Stimulated activated memory B cell treated with anti-CD40 and anti-IgM and Interleukin-4, amounts not matched to agents 10 μg/mL and 1 μg/mL and 100 μg/mL, for 72 hours (primary cell): ENCODE data around the gene COQ6.
"Not testable (repeated sequence)": the region's sequence is repeated elsewhere in the genome, so short reads cannot be mapped to it uniquely, and the experiment has no call there.

Experiments used
- ATAC-seq: fragments of 150-1000 bp; cut with Tn5 transposase; 2 replicates; pipeline ENCODE4 v1.10.0; 2021
- H3K27ac Mint-ChIP-seq: one replicate; pipeline ENCODE4 v1.8.0; 2022; ENCODE audit warnings: mild to moderate bottlenecking, mixed read lengths
- H3K27me3 Mint-ChIP-seq: one replicate; pipeline ENCODE4 v1.8.0; 2022; ENCODE audit warnings: mixed read lengths
- H3K36me3 Mint-ChIP-seq: one replicate; pipeline ENCODE4 v1.8.0; 2022; ENCODE audit warnings: mixed read lengths
- H3K4me1 Mint-ChIP-seq: one replicate; pipeline ENCODE4 v1.8.0; 2022; ENCODE audit warnings: mixed read lengths
- H3K4me3 Mint-ChIP-seq: one replicate; pipeline ENCODE4 v1.8.0; 2022; ENCODE audit warnings: mild to moderate bottlenecking, moderate library complexity, mixed read lengths
- H3K9me3 Mint-ChIP-seq: one replicate; pipeline ENCODE4 v1.8.0; 2022; ENCODE audit warnings: mixed read lengths

Gene COQ6

DNA sequence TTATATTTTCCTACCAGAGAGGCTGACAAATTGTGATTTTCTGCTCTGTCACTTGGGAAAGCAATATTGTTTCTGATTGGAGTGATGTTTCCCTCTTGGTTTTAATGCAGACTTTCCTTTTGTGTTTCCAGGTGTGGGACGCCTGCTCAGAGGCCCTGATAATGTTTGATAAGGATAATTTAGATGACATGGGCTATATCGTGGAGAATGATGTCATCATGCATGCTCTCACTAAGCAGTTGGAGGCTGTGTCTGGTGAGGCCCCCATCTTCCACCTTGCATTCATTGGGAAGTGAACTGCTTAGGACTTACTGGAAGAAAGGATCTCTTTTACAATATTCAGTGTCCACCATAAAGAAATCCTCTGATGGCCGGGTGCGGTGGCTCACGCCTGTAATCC, 5.6 kb downstream of the COQ6 start:
- Mint-ChIP-seq H3K4me1 (peaks cover 9% of the 10 kb centered on the region), H3K4me3 (no peak overlapping the region), H3K27ac (no peak overlapping the region), H3K27me3 (no peaks in the 10 kb centered on the region), H3K36me3 (peaks cover 49% of the 10 kb centered on the region), H3K9me3 (no peaks in the 10 kb centered on the region)
- no peak for ATAC-seq

DNA sequence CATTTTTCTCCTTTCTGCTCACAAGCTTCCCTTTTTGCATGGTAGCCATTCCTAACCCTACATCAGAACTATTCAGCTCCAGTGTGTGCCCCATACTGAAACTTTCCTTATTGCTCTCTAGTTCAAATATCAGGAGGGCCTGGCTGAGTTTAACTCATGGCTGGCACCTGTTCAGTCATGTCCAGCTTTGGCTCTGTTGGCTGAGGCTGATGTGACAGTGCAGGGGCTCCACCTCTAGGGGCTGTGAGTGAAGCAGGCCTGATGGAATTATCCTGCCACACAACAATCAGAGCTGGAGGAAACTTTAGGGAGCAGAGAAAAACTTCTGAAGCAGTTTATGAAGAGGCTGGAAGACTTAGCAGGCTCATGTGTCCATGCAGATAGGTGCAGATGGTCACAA, 8.5 kb downstream of the COQ6 start:
- Mint-ChIP-seq H3K27me3 (no peaks in the 10 kb centered on the region), H3K9me3 (no peaks in the 10 kb centered on the region), H3K4me1 (no peaks in the 10 kb centered on the region), H3K36me3 (peaks cover 63% of the 10 kb centered on the region), H3K4me3 (no peak overlapping the region), H3K27ac (no peak overlapping the region)
- ATAC-seq: no peak

- Mint-ChIP-seq H3K4me1 (no peaks in the 10 kb centered on the region), H3K27ac (no peak overlapping the region), H3K36me3 (peaks cover 57% of the 10 kb centered on the region), H3K27me3 (no peaks in the 10 kb centered on the region), H3K9me3 (no peaks in the 10 kb centered on the region), H3K4me3 (no peak overlapping the region)
- ATAC-seq: no peak
These were observed 11.1 kb downstream of the COQ6 start for GRCh38 chr14:73961192-73961591.

DNA sequence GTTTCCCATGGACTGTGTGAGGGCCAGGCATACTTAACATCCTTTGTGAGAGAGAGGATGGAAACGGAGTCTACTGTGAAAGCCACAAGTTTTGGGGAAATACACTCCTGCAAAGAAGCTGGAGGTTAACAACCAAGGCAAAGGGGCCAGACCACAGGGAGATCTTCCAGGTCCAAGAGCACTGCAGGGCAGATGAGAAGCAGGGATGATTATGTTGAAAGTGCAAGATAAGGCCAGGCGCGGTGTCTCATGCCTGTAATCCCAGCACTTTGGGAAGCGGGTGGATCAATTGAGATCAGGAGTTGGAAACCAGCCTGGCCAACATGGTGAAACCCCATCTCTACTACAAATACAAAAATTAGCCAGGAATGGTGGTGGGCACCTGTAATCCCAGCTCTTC, 15.1 kb downstream of the COQ6 start:
- H3K27ac Mint-ChIP-seq: no peak overlapping the region
- no peaks in the 10 kb centered on the region for H3K27me3 Mint-ChIP-seq
- no peaks in the 10 kb centered on the region for H3K9me3 Mint-ChIP-seq
- no peaks in the 10 kb centered on the region for H3K4me1 Mint-ChIP-seq
- H3K36me3 Mint-ChIP-seq: peaks cover 37% of the 10 kb centered on the region
- no peak for ATAC-seq
- no peak overlapping the region for H3K4me3 Mint-ChIP-seq

- peaks cover 30% of the 10 kb centered on the region for H3K36me3 Mint-ChIP-seq
- no peaks in the 10 kb centered on the region for H3K27me3 Mint-ChIP-seq
- no peaks in the 10 kb centered on the region for H3K9me3 Mint-ChIP-seq
- no peak overlapping the region for H3K27ac Mint-ChIP-seq
- H3K4me1 Mint-ChIP-seq: no peaks in the 10 kb centered on the region
- no peak for ATAC-seq
- no peak overlapping the region for H3K4me3 Mint-ChIP-seq
These were observed 18.8 kb downstream of the COQ6 start for GRCh38 chr14:73968885-73969284.

DNA sequence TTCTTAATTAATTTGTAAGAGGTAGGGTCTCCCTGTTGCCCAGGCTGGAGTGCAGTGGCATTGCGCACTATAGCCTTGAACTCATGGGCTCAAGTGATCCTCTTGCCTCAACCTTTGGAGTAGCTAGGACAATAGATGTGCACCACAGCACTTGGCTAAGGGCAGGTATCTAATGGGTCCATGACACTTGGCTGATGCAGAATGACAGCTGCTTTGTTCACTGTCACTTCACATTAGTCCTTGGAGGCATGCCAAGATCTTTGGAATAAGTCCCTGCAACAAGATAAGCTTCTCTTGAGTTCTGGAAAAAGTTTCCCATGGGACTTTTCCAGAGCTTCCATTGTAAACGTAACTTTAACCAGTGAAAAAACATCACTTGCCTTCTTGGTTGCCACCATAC, 23.4 kb downstream of the COQ6 start:
- H3K4me1 Mint-ChIP-seq: no peaks in the 10 kb centered on the region
- H3K27ac Mint-ChIP-seq: no peak overlapping the region
- no peaks in the 10 kb centered on the region for H3K9me3 Mint-ChIP-seq
- peaks cover 29% of the 10 kb centered on the region for H3K36me3 Mint-ChIP-seq
- no peak overlapping the region for H3K4me3 Mint-ChIP-seq
- H3K27me3 Mint-ChIP-seq: no peaks in the 10 kb centered on the region
- no peak for ATAC-seq

- no peak for ATAC-seq
- H3K9me3 Mint-ChIP-seq: no peaks in the 10 kb centered on the region
- no peak overlapping the region for H3K27ac Mint-ChIP-seq
- H3K36me3 Mint-ChIP-seq: peaks cover 31% of the 10 kb centered on the region
- H3K27me3 Mint-ChIP-seq: no peaks in the 10 kb centered on the region
- H3K4me1 Mint-ChIP-seq: no peaks in the 10 kb centered on the region
- no peak overlapping the region for H3K4me3 Mint-ChIP-seq
These were observed 26.0 kb downstream of the COQ6 start for GRCh38 chr14:73976125-73976524.

DNA sequence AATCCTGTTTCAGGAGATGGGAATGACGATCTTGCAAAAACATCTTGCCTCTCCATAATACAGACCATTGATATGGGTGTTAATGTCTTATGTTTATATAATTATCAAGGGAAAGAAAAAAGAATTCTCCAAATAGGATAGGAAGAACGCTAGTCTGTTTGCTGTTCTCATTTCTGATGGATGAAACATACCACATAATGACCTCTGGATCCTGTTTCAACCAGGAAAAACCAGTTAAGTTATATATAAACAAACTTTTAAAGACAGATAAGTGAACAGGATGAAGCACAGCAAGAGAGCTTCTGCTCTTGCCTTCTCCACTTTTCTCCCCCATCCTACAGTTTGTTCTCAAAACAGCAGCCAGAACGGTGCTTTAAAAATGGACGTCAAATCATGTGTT, 27.8 kb downstream of the COQ6 start:
- no peak for ATAC-seq
- no peak overlapping the region for H3K4me3 Mint-ChIP-seq
- H3K27me3 Mint-ChIP-seq: no peaks in the 10 kb centered on the region
- H3K36me3 Mint-ChIP-seq: peaks cover 25% of the 10 kb centered on the region
- no peak overlapping the region for H3K27ac Mint-ChIP-seq
- H3K9me3 Mint-ChIP-seq: no peaks in the 10 kb centered on the region
- no peaks in the 10 kb centered on the region for H3K4me1 Mint-ChIP-seq

- H3K27ac Mint-ChIP-seq: no peak overlapping the region
- no peaks in the 10 kb centered on the region for H3K9me3 Mint-ChIP-seq
- H3K4me3 Mint-ChIP-seq: no peak overlapping the region
- no peaks in the 10 kb centered on the region for H3K27me3 Mint-ChIP-seq
- no peak for ATAC-seq
- no peaks in the 10 kb centered on the region for H3K4me1 Mint-ChIP-seq
- H3K36me3 Mint-ChIP-seq: peaks cover 25% of the 10 kb centered on the region
These were observed 38.0 kb downstream of the COQ6 start for GRCh38 chr14:73988065-73988464.

- H3K9me3 Mint-ChIP-seq, ATAC-seq, H3K4me3 Mint-ChIP-seq, H3K27me3 Mint-ChIP-seq, H3K4me1 Mint-ChIP-seq, H3K27ac Mint-ChIP-seq: not testable (repeated sequence)
- H3K36me3 Mint-ChIP-seq: peaks cover 25% of the 10 kb centered on the region
These were observed 38.6 kb downstream of the COQ6 start for GRCh38 chr14:73988656-73989055.

DNA sequence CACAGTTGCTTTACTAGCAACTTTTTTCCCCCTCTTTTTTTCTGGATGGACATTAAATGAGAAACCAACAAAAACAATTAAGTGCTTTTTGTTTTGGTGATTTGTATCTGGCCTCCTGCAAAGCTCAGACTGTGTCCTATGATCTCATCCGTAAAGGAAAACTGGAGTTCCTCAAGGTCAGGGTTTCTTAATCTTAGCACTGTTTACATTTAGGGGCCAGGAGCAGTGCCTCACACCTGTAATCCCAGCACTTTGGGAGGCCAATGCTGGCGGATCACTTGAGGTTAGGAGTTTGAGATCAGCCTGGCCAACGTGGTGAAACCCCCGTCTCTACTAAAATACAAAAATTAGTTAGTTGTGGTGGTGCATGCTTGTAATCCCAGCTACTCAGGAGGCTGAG, 41.0 kb downstream of the COQ6 start:
- no peak for ATAC-seq
- Mint-ChIP-seq H3K4me1 (no peaks in the 10 kb centered on the region), H3K27me3 (no peaks in the 10 kb centered on the region), H3K36me3 (peaks cover 16% of the 10 kb centered on the region), H3K9me3 (no peaks in the 10 kb centered on the region), H3K27ac (no peak overlapping the region), H3K4me3 (no peak overlapping the region)

DNA sequence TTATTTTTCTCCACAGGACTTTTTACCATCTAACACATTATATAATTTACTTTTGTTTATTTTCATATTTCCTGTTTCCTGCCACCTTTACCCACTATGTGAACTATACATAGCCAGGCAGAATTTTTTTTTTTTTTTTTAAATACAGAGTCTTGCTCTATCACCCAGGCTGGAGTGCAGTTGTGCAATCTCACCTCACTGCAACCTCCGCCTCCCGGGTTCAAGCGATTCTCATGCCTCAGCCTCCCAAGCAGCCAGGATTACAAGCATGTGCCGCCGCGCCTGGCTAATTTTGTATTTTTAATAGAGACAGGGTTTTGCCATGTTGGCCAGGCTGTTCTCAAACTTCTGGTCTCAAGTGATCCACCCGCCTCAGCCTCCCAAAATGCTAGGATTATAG, 44.8 kb downstream of the COQ6 start:
- H3K4me1 Mint-ChIP-seq, H3K4me3 Mint-ChIP-seq, ATAC-seq, H3K27ac Mint-ChIP-seq, H3K9me3 Mint-ChIP-seq, H3K27me3 Mint-ChIP-seq: not testable (repeated sequence)
- peaks cover 13% of the 10 kb centered on the region for H3K36me3 Mint-ChIP-seq

DNA sequence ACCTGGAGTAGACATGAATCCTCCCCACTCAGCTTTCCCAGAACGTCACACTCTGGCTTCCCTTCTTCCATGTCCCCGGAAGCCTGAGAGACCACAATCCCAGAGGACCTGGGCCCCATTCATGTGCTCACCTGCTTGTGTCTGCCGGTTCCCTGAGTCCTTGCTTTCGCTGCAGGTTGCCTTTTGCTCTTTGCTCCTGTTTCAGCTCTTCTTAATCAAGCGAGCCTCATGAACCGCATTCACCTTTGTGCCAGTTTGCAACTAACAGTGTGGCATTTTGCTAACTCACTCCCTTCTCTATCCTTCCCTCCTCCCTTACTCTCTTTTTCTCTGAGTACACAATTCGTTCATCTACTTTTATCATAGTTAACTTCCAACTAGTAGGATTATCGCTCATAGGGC, 45.9 kb downstream of the COQ6 start:
- Mint-ChIP-seq H3K36me3 (peaks cover 20% of the 10 kb centered on the region), H3K4me3 (no peak overlapping the region), H3K27me3 (no peaks in the 10 kb centered on the region), H3K9me3 (no peaks in the 10 kb centered on the region), H3K27ac (no peak overlapping the region), H3K4me1 (no peaks in the 10 kb centered on the region)
- ATAC-seq: no peak

GRCh38 chr14:73996731-73997107, 46.6 kb downstream of the COQ6 start:
- H3K27ac Mint-ChIP-seq: no peak overlapping the region
- no peak overlapping the region for H3K4me3 Mint-ChIP-seq
- peaks cover 21% of the 10 kb centered on the region for H3K36me3 Mint-ChIP-seq
- no peak for ATAC-seq
- no peaks in the 10 kb centered on the region for H3K4me1 Mint-ChIP-seq
- H3K9me3 Mint-ChIP-seq: no peaks in the 10 kb centered on the region
- no peaks in the 10 kb centered on the region for H3K27me3 Mint-ChIP-seq

DNA sequence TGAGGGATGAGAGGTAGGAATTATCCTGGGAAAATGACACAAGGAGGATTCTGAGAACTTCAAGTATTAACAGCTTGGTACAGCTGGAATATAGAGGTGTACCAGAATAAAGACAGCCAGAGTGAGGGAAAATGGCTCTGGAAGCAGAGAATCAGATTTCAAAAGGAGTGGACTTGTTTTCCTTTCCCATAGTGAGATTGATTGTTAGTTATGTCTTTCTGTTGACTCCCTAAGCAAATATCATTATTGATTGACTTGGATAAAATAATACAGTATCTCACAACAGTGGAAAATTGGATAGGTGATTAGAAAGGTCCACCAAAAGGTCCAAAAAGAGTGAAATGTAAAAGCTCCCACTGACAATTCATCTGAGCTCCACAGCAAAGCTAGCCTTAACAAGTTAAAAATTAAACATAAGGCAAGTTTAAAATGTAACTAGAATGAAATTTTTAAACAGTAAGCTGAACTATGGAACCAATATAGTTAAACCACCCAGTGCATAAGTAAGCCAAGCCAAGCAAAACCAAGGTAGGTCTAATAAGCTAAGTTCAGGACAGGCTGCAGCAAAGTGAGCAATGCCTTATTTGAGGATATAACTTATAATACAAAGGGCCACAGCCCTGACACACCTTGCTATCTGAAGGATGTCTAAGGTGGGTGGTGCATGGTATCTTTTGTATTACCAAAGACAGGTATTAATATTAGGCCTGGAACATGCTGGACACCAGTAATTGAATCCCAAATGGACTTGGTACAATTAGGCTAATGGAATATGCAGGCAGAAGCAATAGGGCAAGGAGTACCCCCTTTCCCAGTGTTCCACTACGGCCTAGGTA, 47.2 kb downstream of the COQ6 start:
- peaks cover 21% of the 10 kb centered on the region for H3K36me3 Mint-ChIP-seq
- no peaks in the 10 kb centered on the region for H3K27me3 Mint-ChIP-seq
- no peak overlapping the region for H3K27ac Mint-ChIP-seq
- no peak for ATAC-seq
- H3K4me3 Mint-ChIP-seq: no peak overlapping the region
- H3K4me1 Mint-ChIP-seq: no peaks in the 10 kb centered on the region
- no peaks in the 10 kb centered on the region for H3K9me3 Mint-ChIP-seq

- no peak for ATAC-seq
- Mint-ChIP-seq H3K36me3 (peaks cover 25% of the 10 kb centered on the region), H3K9me3 (no peaks in the 10 kb centered on the region), H3K4me1 (no peaks in the 10 kb centered on the region), H3K27me3 (no peaks in the 10 kb centered on the region), H3K4me3 (no peak overlapping the region), H3K27ac (no peak overlapping the region)
These were observed 47.9 kb downstream of the COQ6 start for GRCh38 chr14:73997944-73998447.
